HG03575 (cell line): Measurements from ENCODE around the gene GALK2.

ENCODE experiments used
- ATAC-seq: cut with Tn5 transposase; IDR thresholded peaks from one replicate; pipeline ENCODE4 v1.9.1; 2021; ENCODE audit not compliant: unreplicated experiment, insufficient number of reproducible peaks, low FRiP score; ENCODE audit errors: extremely low read depth

The GALK2 gene

GRCh38 chr15:49169880-49170597 is at the start of gene GALK2:
Gene GALK2 (plus strand): TSS chr15:49170247. CDS start chr15:49170323, 76 bp downstream.
- peak; percentile 72 for ATAC-seq

GRCh38 chr15:49120832-49121231 is 49.2 kb upstream of the GALK2 start:
- ATAC-seq, result no peak

- no peak for ATAC-seq
Observed at GRCh38 chr15:49121901-49122300, 48.1 kb upstream of the GALK2 start.

- ATAC-seq, result no peak
Observed at GRCh38 chr15:49122541-49123062, 47.4 kb upstream of the GALK2 start.

- no peak for ATAC-seq
Observed at GRCh38 chr15:49124371-49124770, 45.7 kb upstream of the GALK2 start.

- ATAC-seq, result no peak
Observed at GRCh38 chr15:49131403-49131802, 38.6 kb upstream of the GALK2 start.

GRCh38 chr15:49134683-49135341 is 35.2 kb upstream of the GALK2 start:
- no peak for ATAC-seq

GRCh38 chr15:49135342-49135857 is 34.6 kb upstream of the GALK2 start:
- ATAC-seq, result no peak

GRCh38 chr15:49135911-49136310 is 34.1 kb upstream of the GALK2 start:
- no peak for ATAC-seq

GRCh38 chr15:49137861-49138260 is 32.2 kb upstream of the GALK2 start:
- ATAC-seq, result no peak

GRCh38 chr15:49145651-49146609 is 24.1 kb upstream of the GALK2 start:
- no peak for ATAC-seq

- no peak for ATAC-seq
Observed at GRCh38 chr15:49148298-49148697, 21.7 kb upstream of the GALK2 start.

GRCh38 chr15:49148727-49149126 is 21.3 kb upstream of the GALK2 start:
- ATAC-seq, result no peak

GRCh38 chr15:49151831-49152230 is 18.2 kb upstream of the GALK2 start:
- ATAC-seq, result no peak

GRCh38 chr15:49152552-49153312 is 17.3 kb upstream of the GALK2 start:
- no peak for ATAC-seq

- no peak for ATAC-seq
Observed at GRCh38 chr15:49154359-49154758, 15.7 kb upstream of the GALK2 start.

- no peak for ATAC-seq
Observed at GRCh38 chr15:49154799-49155109, 15.3 kb upstream of the GALK2 start.

- ATAC-seq, result peak; percentile 87
Observed at GRCh38 chr15:49155110-49155833, 14.8 kb upstream of the GALK2 start, which contains the start of gene COPS2. Gene COPS2 (minus strand): TSS chr15:49155599. CDS start chr15:49155578, 21 bp downstream.
